IPS-20b (cell line): ENCODE measurements around the gene FMNL2.

ENCODE experiments used
- H3K27ac ChIP-seq: one replicate; pipeline ENCODE4 v1.5.1; 2013; ENCODE audit warnings: low read length
- H3K27me3 ChIP-seq: 2 replicates; pipeline ENCODE4 v1.6.1; 2013; ENCODE audit warnings: mild to moderate bottlenecking, low read length, inconsistent platforms; ENCODE audit not compliant: insufficient read depth
- H3K36me3 ChIP-seq: 2 replicates; pipeline ENCODE4 v1.6.1; 2013; ENCODE audit warnings: low read depth, mild to moderate bottlenecking, inconsistent platforms, low read length, moderate library complexity; ENCODE audit not compliant: insufficient read depth
- H3K4me1 ChIP-seq: 2 replicates; pipeline ENCODE4 v1.6.1; 2013; ENCODE audit warnings: mild to moderate bottlenecking, control low read depth, inconsistent platforms, low read length, moderate library complexity; ENCODE audit not compliant: insufficient read depth
- H3K4me3 ChIP-seq: 2 replicates; pipeline ENCODE4 v1.5.1; 2013; ENCODE audit warnings: mild to moderate bottlenecking, low read length, inconsistent platforms
- H3K9ac ChIP-seq: 2 replicates; pipeline ENCODE4 v1.6.1; 2013; ENCODE audit warnings: low read depth, mild to moderate bottlenecking, inconsistent platforms, low read length, moderate library complexity
- H3K9me3 ChIP-seq: 2 replicates; pipeline ENCODE4 v1.6.1; 2013; ENCODE audit warnings: mild to moderate bottlenecking, low read depth, low read length, inconsistent platforms; ENCODE audit not compliant: insufficient read depth

FMNL2 gene

DNA sequence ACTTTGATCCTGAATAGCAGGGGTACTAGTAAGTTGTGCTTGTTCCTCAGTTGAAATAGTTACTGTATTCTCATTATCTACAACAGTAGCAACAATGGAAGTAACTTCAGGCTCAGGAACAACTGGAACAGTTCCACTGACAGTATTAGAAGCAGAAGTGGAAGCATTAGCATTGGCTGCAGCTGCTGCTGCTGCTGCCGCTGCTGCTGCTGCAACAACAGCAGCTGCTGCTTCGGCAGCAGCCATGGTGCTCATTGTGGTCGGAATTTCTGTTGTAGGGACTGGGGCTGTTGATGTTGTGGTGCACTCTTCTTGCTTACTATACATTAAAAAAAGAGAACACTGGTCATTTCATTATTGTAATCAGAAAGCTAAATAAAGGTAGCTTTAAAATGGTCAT lies 341.5 kb downstream of the FMNL2 start:
- Histone ChIP-seq H3K4me3 (no peak overlapping the region), H3K9ac (no peak overlapping the region), H3K27me3 (no peaks in the 10 kb centered on the region), H3K4me1 (no peaks in the 10 kb centered on the region), H3K27ac (no peak overlapping the region), H3K36me3 (peaks cover 99% of the 10 kb centered on the region), H3K9me3 (no peaks in the 10 kb centered on the region)

- Histone ChIP-seq H3K36me3 (peaks cover 96% of the 10 kb centered on the region), H3K4me1 (no peaks in the 10 kb centered on the region), H3K27ac (no peak overlapping the region), H3K27me3 (no peaks in the 10 kb centered on the region), H3K9ac (no peak overlapping the region), H3K4me3 (no peak overlapping the region), H3K9me3 (peaks cover 8% of the 10 kb centered on the region)
Observed at GRCh38 chr2:152678808-152679207, 343.8 kb downstream of the FMNL2 start.

GRCh38 chr2:152682663-152683062 lies 347.7 kb downstream of the FMNL2 start:
- H3K27me3 ChIP-seq, result no peaks in the 10 kb centered on the region
- no peak overlapping the region for H3K9ac ChIP-seq
- peaks cover 8% of the 10 kb centered on the region for H3K9me3 ChIP-seq
- peaks cover 93% of the 10 kb centered on the region for H3K36me3 ChIP-seq
- H3K4me3 ChIP-seq, result no peak overlapping the region
- no peak overlapping the region for H3K27ac ChIP-seq
- H3K4me1 ChIP-seq, result no peaks in the 10 kb centered on the region

DNA sequence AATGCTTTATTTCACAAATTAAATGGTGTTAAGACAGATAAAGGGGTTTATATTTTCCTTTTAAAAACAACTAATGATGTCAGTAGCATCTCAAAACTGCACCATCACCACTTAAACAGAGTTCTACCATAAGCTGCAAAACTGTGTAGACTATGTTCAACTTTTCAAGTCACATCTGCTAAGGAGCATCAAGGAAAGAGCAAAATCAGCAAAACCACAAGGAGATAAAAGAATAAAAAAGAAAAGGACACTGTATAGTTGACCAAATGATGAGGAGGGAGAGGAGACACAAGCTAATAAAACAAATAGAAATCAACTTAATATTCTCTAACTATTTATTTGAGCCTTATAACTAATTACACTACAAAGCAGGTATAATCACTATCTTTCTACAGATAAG lies 348.4 kb downstream of the FMNL2 start:
- Histone ChIP-seq H3K4me3 (no peak overlapping the region), H3K36me3 (peaks cover 93% of the 10 kb centered on the region), H3K27ac (no peak overlapping the region), H3K27me3 (no peaks in the 10 kb centered on the region), H3K9ac (no peak overlapping the region), H3K9me3 (peaks cover 8% of the 10 kb centered on the region), H3K4me1 (no peaks in the 10 kb centered on the region)

DNA sequence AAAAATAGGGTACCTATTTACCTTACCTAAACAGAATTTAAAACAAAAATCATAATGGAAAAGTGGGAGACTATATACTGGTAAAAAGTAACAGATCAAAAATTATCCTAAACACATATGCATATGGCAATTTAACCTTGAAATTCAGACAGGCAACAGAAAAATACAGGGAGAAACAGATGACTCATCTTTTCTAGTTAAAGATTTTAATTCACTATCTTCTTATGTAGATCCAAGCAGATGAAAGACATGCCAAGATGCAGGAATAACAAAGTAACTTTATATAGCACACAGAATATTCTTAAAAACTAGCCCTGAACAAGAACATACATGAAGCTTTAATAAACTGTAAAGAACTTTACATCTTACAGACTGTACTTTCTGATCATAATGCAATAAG lies 351.3 kb downstream of the FMNL2 start:
- no peaks in the 10 kb centered on the region for H3K27me3 ChIP-seq

GRCh38 chr2:152693033-152693432 lies 358.1 kb downstream of the FMNL2 start:
- Histone ChIP-seq H3K4me1 (no peaks in the 10 kb centered on the region), H3K36me3 (peaks cover 63% of the 10 kb centered on the region), H3K27me3 (no peaks in the 10 kb centered on the region), H3K4me3 (no peak overlapping the region), H3K27ac (no peak overlapping the region), H3K9me3 (no peaks in the 10 kb centered on the region), H3K9ac (no peak overlapping the region)

More for the DNA sequence above, 351.3 kb downstream of the FMNL2 start:
- Histone ChIP-seq H3K27ac (no peak overlapping the region), H3K9ac (no peak overlapping the region), H3K4me3 (no peak overlapping the region), H3K4me1 (no peaks in the 10 kb centered on the region), H3K36me3 (peaks cover 85% of the 10 kb centered on the region), H3K9me3 (peaks cover 8% of the 10 kb centered on the region)

DNA sequence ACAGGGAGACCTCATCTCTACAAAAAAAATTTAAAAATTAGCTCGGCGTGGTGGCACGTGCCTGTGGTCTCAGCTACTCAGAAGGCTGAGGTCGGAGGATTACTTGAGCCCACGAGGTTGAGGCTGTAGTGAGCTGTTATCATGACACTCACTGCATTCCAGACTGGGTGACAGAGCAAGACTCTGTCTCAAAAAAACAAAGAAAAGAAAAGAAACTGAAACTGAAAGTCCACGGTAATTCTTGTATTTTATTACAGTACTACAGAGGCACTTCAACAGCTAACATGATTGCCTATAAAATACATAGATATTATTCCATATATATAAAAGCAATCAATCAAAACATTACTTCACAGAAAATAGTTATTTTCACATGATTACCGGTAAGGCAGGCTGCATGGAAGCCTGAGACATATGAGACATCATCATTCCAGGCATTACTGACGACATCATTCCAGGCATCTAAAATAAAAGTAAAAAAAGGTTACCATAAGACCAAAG lies 359.2 kb downstream of the FMNL2 start:
- no peaks in the 10 kb centered on the region for H3K9me3 ChIP-seq
- no peak overlapping the region for H3K27ac ChIP-seq
- no peak overlapping the region for H3K4me3 ChIP-seq
- no peaks in the 10 kb centered on the region for H3K4me1 ChIP-seq
- no peak overlapping the region for H3K9ac ChIP-seq
- H3K36me3 ChIP-seq, result peaks cover 52% of the 10 kb centered on the region
- H3K27me3 ChIP-seq, result no peaks in the 10 kb centered on the region

DNA sequence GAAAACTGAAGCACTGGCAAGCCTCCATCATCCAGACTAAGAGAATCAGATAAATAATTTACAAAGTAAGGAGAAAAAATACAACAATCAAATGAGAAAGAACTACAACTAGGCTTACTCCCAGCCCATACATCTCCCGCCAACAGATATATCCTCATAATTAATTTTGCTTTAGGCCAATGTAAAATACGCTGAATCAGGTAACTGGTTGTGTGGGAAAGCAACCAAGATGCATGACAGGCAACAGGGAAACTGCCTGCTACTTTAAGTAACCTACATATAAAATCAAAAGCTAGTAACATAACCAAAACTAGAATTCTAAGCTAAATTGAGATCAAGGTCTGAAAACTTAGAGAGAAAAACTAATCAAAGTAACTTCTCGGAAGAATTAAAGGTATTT lies 360.8 kb downstream of the FMNL2 start:
- H3K4me1 ChIP-seq, result no peaks in the 10 kb centered on the region
- H3K27ac ChIP-seq, result no peak overlapping the region
- no peaks in the 10 kb centered on the region for H3K9me3 ChIP-seq
- no peak overlapping the region for H3K4me3 ChIP-seq
- no peaks in the 10 kb centered on the region for H3K27me3 ChIP-seq
- peaks cover 54% of the 10 kb centered on the region for H3K36me3 ChIP-seq
- H3K9ac ChIP-seq, result no peak overlapping the region

DNA sequence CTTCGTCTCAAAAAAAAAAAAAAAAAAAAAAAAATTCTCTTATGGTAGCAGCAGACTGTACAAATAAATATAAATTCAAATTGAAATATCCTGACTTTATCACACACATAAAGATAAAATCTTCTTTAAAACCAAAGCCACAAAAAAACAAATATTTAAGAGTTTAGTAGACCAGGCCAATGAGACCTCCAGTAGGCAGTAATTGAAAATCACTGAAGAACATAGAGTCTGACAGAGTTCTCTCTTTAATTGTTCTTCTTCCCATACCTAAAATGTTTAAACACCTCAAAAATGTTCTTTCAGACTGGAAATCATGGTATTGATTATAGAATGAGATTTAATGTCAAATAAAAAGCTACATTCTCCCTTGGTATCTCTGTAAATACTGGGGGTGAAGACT lies 361.5 kb downstream of the FMNL2 start:
- H3K4me1 ChIP-seq, result no peaks in the 10 kb centered on the region
- no peak overlapping the region for H3K4me3 ChIP-seq
- peaks cover 50% of the 10 kb centered on the region for H3K36me3 ChIP-seq
- no peak overlapping the region for H3K9ac ChIP-seq
- no peaks in the 10 kb centered on the region for H3K27me3 ChIP-seq
- H3K9me3 ChIP-seq, result peaks cover 4% of the 10 kb centered on the region
- H3K27ac ChIP-seq, result no peak overlapping the region
